MM.1S (cell line): ENCODE results near the gene PSG2.
"Not testable (repeated sequence)": the region's sequence is repeated elsewhere in the genome, so short reads cannot be mapped to it uniquely, and the experiment has no call there.

Experiments used
- DNase-seq: peaks from one replicate; pipeline ENCODE4 v3.0.0-alpha.2; 2015
- H2AFZ ChIP-seq: fragments of 300-600 bp; sonication (generic); 2 replicates; pipeline ENCODE4 v1.6.0; 2016; ENCODE audit warnings: antibody characterized with exemption, low read length
- H3F3A ChIP-seq: fragments of 300-600 bp; sonication (generic); 2 replicates; pipeline ENCODE4 v1.6.1; 2016; ENCODE audit warnings: mild to moderate bottlenecking, antibody characterized with exemption, low read length, moderate library complexity, mixed read lengths; ENCODE audit not compliant: insufficient read depth
- H3K27ac ChIP-seq: fragments of 300-600 bp; sonication (generic); 2 replicates; pipeline ENCODE4 v1.5.1; 2016; ENCODE audit warnings: mild to moderate bottlenecking, low read length
- H3K27me3 ChIP-seq: fragments of 300-600 bp; sonication (generic); replicated peaks from 2 replicates; pipeline ENCODE4 v1.6.0; 2016; ENCODE audit warnings: low read length; ENCODE audit not compliant: insufficient read depth
- H3K36me3 ChIP-seq: fragments of 300-600 bp; sonication (generic); replicated peaks from 2 replicates; pipeline ENCODE4 v1.6.1; 2016; ENCODE audit warnings: mild to moderate bottlenecking, low read length, mixed read lengths; ENCODE audit not compliant: insufficient read depth
- H3K4me1 ChIP-seq: fragments of 300-600 bp; sonication (generic); 2 replicates; pipeline ENCODE4 v1.6.1; 2016; ENCODE audit warnings: low read length, mixed read lengths
- H3K4me2 ChIP-seq: fragments of 300-600 bp; sonication (generic); 2 replicates; pipeline ENCODE4 v1.6.0; 2016; ENCODE audit warnings: low read depth, low read length
- H3K4me3 ChIP-seq: fragments of 300-600 bp; sonication (generic); 2 replicates; pipeline ENCODE4 v1.5.1; 2016; ENCODE audit warnings: low read length, mixed read lengths
- H3K79me2 ChIP-seq: fragments of 300-600 bp; sonication (generic); 2 replicates; pipeline ENCODE4 v1.6.1; 2016; ENCODE audit warnings: mixed run types, low read length, mixed read lengths
- H3K9ac ChIP-seq: fragments of 300-600 bp; sonication (generic); 2 replicates; pipeline ENCODE4 v1.6.1; 2016; ENCODE audit warnings: low read length, mixed read lengths
- H3K9me2 ChIP-seq: fragments of 300-600 bp; sonication (generic); replicated peaks from 2 replicates; pipeline ENCODE4 v1.6.1; 2016; ENCODE audit warnings: mild to moderate bottlenecking, low read length, mixed read lengths; ENCODE audit not compliant: insufficient read depth
- H3K9me3 ChIP-seq: fragments of 300-600 bp; sonication (generic); replicated peaks from 2 replicates; pipeline ENCODE4 v1.6.1; 2016; ENCODE audit warnings: mild to moderate bottlenecking, low read length, mixed read lengths; ENCODE audit not compliant: insufficient read depth
- H4K20me1 ChIP-seq: fragments of 300-600 bp; sonication (generic); 2 replicates; pipeline ENCODE4 v1.6.1; 2016; ENCODE audit warnings: mild to moderate bottlenecking, low read length, moderate library complexity, mixed read lengths; ENCODE audit not compliant: insufficient read depth
- CTCF ChIP-seq: fragments of 300-600 bp; sonication (generic); IDR thresholded peaks from 2 replicates; pipeline ENCODE4 v1.5.1; 2016; ENCODE audit warnings: antibody characterized with exemption, low read length, mixed read lengths
- EZH2 ChIP-seq: fragments of 300-600 bp; sonication (generic); optimal IDR thresholded peaks from 2 replicates; pipeline ENCODE3; 2017; ENCODE audit warnings: low read depth, mild to moderate bottlenecking, antibody characterized with exemption, low read length, mixed read lengths
- EZH2phosphoT487 ChIP-seq: fragments of 300-600 bp; sonication (generic); IDR thresholded peaks from 2 replicates; pipeline ENCODE4 v1.6.1; 2018; ENCODE audit warnings: antibody characterized with exemption, low read length

Gene PSG2

GRCh38 chr19:43082601-43083000 lies at the start of gene PSG2:
Gene PSG2, minus strand, starts transcription at chr19:43082701. Its CDS starts 132 bp downstream, at chr19:43082569.
- H3K27ac ChIP-seq, DNase-seq, H3K9me2 ChIP-seq, H3K4me2 ChIP-seq, H3F3A ChIP-seq, H2AFZ ChIP-seq, H4K20me1 ChIP-seq, H3K27me3 ChIP-seq, H3K9ac ChIP-seq, H3K9me3 ChIP-seq, H3K79me2 ChIP-seq, H3K4me3 ChIP-seq, H3K4me1 ChIP-seq, H3K36me3 ChIP-seq: not testable (repeated sequence)

DNA sequence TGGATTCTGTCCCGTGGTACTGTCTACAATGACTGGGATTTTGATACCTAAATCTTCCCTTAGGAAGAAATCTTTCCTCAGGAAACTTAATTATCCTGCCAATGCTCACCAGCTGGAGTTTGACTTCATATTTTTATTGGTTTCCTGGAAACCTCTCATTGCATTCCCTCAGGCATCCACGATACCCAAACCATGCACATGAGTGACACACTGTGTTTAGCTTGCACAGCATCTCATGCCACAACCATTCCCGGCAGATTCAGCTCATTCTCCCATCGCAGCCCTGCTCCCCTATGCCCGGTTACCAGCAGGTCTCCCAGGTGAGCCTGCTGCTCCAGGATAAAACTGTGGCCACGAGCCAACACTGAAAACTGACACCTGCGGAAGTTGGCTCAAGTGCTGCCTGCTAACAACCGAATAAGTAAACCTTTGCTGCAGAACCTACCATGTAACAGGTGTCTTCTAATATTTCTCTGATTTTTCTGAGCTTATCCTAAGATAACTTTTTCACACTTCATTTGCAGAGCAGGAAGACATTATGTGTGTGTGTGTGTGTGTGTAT lies 48.9 kb upstream of the PSG2 start:
- H3K36me3 ChIP-seq, H3K27me3 ChIP-seq, H3K4me3 ChIP-seq, H3K27ac ChIP-seq, H3K9me3 ChIP-seq, H3K4me2 ChIP-seq, H3F3A ChIP-seq, H4K20me1 ChIP-seq, H3K9ac ChIP-seq, H3K4me1 ChIP-seq, DNase-seq, H3K9me2 ChIP-seq, H2AFZ ChIP-seq, H3K79me2 ChIP-seq: not testable (repeated sequence)

GRCh38 chr19:43129197-43129596 lies 46.7 kb upstream of the PSG2 start:
- H3K27me3 ChIP-seq, H3F3A ChIP-seq: not testable (repeated sequence)

GRCh38 chr19:43127336-43127735 lies 44.8 kb upstream of the PSG2 start:
- H3K9me3 ChIP-seq, H3K36me3 ChIP-seq, H2AFZ ChIP-seq, H3K4me3 ChIP-seq, H4K20me1 ChIP-seq, DNase-seq, H3K9me2 ChIP-seq, H3K79me2 ChIP-seq, H3K27me3 ChIP-seq, H3K4me1 ChIP-seq, H3F3A ChIP-seq, H3K27ac ChIP-seq, H3K4me2 ChIP-seq, H3K9ac ChIP-seq: not testable (repeated sequence)

More at GRCh38 chr19:43129197-43129596, 46.7 kb upstream of the PSG2 start:
- not testable (repeated sequence) for H4K20me1 ChIP-seq, H3K4me3 ChIP-seq, H3K9ac ChIP-seq, H3K79me2 ChIP-seq, H3K27ac ChIP-seq, H3K36me3 ChIP-seq, H3K4me2 ChIP-seq, H3K9me2 ChIP-seq, H2AFZ ChIP-seq, DNase-seq, H3K4me1 ChIP-seq, H3K9me3 ChIP-seq

GRCh38 chr19:43126720-43127119 lies 44.2 kb upstream of the PSG2 start:
- no peak for DNase-seq
- Histone ChIP-seq H3K4me3 (no peak overlapping the region), H4K20me1 (no peaks in the 10 kb centered on the region), H3K27ac (no peak overlapping the region), H3K9me2 (no peaks in the 10 kb centered on the region), H3K9me3 (no peaks in the 10 kb centered on the region), H3K4me2 (no peak overlapping the region), H3K79me2 (no peaks in the 10 kb centered on the region), H3F3A (no peaks in the 10 kb centered on the region), H3K36me3 (no peaks in the 10 kb centered on the region), H3K27me3 (no peaks in the 10 kb centered on the region), H3K4me1 (no peaks in the 10 kb centered on the region), H2AFZ (no peak overlapping the region), H3K9ac (no peak overlapping the region)
- TF ChIP-seq CTCF (no peak), EZH2phosphoT487 (no peak), EZH2 (no peak)
